HG03565 (cell line): Measurements from ENCODE around the gene FAM222A.

Experiments
- ATAC-seq: cut with Tn5 transposase; IDR thresholded peaks from one replicate; pipeline ENCODE4 v1.9.1; 2021; ENCODE audit warnings: mild to moderate bottlenecking, moderate library complexity; ENCODE audit not compliant: unreplicated experiment

Gene FAM222A

GRCh38 chr12:109793826-109794501 lies 80.3 kb downstream of the FAM222A start:
- no peak for ATAC-seq

DNA sequence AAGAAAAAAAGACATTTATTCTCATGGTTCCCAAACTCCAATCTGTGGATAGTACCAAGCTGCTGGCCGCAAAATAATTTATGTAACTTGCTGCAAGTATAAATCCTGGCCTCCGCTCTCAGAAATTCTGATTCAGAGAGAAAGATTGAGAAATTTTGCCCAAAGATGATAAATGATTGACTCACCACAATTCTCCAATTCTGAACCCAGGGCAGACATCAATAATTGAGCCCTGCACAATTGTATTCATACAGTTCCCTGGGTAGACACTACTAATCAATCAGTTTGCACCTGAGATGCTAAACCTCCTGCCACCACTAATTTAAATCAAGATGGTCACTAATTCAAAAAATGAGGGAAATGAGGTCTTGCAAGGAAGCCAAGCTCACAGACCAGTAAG lies 81.4 kb downstream of the FAM222A start:
- no peak for ATAC-seq

DNA sequence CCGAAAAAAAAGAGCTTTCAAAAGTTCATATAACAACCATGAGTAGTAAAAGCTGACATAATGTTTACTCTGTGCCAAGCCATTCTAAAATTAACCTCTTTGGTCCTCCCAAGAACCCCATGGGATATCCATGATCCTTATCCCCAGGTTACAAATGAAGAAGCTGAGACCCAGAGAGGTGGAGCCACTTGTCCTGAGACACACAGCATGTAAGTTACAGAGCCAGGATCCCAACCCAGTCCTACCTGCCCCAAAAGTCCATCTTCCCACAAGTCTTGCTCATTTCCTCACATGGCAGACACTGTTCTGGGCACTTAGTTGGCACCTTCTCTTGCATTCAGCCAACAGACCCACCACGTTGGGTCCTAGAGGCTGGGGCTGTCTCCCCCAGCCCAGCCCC lies 82.4 kb downstream of the FAM222A start:
- ATAC-seq, result no peak

DNA sequence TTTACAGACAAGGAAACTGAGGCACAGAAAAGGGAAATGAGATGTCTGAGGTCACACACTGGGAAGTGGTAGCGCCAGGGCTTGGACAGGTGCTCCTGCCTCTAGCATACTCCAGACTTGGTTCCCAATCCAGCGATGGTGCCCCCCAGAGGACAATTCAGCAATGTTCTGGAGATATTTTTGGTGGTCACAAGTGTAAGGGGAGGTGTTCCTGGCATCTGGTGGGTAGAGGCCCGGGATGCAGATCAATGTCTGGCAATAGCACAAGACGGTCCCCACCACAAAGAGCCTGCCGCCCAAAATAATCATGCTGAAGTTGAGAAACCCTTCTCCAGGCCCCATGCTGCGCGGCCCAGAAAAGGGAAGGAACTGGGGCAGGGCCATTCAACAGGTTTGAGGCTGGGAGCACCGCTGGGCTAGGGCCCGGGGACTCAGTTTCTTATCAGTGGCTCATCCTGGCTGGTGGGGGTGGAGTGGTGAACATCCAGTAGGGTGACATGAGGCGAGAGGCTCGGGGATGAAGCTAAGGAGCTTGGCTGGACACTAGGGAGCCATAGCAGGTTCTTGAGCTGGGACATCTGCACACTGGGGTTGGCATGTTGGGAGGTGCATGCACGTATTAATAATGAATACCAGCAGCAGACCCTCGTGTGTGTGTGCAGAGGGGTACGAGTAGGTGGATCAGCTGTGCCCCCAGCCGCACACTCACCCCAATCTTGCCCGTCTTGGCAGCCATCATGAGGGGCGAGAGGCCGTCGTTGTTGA lies 84.5 kb downstream of the FAM222A start:
- ATAC-seq, result no peak

DNA sequence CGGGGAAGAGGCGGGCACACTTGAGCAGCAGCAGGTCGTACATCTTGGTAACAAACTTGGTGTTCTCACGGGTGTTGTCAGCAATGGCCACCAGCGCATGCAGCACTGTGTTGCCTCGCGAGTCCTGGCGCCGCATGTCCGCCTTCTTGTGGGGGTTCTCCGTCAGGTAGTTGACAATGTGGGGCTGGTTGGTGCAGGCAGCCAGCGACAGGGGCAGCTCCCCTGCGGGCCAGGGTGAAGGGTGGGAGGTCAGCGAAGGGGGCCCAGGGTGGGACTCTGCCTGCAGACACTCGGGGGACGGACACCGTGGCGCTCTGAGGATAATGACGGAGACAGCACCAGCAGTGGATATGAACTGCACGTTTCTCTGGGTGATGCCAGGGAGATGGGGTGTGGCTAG lies 85.1 kb downstream of the FAM222A start:
- no peak for ATAC-seq

- no peak for ATAC-seq
Observed at GRCh38 chr12:109800536-109800935, 86.9 kb downstream of the FAM222A start.

DNA sequence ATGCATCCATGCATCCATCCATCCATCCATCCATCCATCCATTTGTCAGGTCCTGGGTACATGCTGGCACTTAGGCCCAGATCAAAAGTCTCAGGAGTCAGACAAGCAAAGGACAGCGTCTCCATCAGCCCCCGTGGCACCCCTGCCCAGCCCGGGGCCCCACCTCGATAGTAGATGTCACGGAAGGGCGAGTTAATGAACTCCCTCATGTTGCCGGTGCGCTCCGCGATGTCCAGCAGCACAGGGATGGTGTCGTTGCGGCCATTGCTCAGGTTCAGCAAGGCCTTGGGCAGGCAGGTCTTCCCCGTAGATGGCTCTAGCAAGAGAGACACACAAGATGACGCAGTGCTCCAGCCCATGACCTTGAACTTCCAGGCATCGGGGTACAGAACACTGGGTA lies 89.2 kb downstream of the FAM222A start:
- no peak for ATAC-seq

DNA sequence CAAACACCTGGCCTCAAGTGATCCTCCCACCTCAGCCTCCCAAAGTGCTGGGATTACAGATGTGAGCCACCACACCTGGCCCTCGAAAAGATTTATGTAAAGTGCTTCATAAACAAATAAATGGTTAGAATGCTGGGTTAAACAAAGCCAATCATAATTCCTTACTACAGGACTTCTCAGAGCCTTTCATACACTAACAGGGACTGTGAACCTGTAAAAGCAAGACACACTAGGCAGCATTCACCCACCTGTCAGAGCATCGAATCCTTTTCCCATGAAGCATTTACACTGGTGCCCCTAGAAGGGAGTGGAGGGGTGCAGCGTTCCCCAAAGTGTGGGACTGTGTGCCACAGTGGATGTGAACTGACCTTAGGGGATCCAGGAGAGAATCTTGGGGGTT lies 90.1 kb downstream of the FAM222A start:
- no peak for ATAC-seq

DNA sequence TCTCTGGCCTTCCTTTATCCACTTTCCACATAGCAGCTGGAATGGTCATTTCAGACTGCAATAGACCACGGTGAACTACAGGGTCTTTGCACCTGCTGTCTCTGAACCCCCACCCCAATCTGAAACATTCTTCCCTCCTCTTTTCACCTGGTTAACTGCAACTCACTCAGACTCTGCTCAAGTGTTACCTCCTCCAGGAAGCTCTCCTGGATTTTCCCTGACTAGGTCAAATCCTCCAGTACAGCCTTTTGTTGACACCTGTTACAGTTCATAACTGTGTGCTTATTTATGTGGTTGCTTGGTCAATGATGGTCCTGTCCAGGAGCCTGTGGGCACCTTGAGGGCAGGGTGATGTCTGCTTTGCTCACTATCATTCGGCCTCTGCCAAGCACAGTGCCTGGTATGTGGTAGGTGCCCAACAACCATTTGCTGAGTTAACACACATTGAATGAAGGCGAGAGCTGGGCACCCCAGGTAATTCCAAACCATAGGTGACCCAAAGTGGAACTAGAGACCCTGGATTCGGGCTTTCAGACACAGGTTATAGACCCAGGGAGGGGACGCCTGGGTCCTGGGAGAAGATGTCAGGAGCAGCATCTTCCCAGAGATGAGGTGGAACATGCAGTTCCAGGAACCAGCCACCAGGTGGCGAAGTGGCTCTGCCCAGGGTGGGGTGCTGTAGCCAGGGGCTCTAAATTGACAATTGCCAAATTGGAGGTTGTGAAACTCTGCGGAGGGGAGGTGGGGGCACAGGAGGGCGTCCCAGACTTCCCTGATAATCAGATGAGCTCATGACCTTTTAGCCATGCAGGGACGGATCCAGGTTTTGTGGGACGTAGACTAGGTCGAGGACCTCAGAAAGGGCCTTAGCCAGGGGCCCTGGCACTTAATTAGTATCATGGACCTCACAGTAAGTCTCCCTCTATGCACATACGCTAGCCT lies 91.5 kb downstream of the FAM222A start:
- no peak for ATAC-seq

- no peak for ATAC-seq
Observed at GRCh38 chr12:109807954-109808643, 94.5 kb downstream of the FAM222A start.

DNA sequence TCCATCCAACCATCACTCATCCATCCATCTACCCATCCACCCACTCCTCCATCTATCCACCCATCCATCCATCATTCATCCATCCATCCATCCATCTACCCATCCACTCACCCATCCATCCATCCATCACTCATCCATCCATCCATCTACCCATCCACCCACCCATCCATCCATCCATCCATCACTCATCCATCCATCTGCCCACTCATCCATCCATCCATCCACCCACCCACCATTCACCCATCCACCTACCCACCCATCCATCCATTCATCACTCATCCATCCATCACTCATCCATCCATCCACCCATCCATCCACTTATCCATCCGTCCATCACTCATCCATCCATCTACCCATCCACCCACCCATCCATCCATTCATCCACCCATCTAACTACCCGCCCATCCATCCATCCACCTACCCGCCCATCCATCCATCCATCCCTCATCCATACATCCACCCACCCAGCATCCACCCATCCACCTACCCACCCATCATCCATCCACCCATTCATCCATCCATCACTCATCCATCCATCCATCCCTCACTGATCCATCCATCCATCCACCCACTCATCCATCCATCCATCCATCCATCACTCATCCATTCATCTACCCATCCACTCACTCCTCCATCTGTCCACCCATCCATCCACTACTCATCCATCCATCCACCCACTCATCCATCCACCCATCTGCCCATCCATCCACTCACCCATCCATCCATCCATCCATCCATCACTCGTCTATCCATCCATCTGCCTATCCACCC lies 95.4 kb downstream of the FAM222A start:
- no peak for ATAC-seq

- ATAC-seq, result no peak
Observed at GRCh38 chr12:109810954-109811623, 97.5 kb downstream of the FAM222A start.

GRCh38 chr12:109811624-109811995 lies 98.0 kb downstream of the FAM222A start:
- no peak for ATAC-seq

DNA sequence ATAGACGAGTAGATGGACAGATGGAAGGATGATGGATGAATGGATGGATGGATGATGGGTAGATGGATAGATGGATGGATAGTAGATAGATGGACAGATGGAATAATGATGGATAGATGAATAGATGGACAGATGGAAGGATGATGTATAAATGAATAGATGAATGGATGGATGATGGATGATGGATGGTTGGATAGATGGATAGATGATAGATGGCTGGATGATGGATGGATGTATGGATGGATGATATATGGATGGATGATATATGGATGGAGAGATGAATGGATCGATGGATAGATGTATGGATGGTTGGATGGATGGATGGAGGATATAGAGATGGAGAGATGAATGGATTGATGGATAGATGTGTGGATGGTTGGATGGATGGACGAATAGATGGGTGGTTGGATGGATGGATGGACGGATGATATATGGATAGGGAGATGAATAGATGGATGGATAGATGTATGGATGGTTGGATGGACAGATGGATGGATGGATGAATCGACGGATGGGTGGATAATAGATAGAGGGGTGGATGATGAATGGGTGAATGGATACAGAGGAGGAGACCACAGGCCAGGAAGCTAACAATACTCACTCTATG lies 100.3 kb downstream of the FAM222A start:
- no peak for ATAC-seq

- no peak for ATAC-seq
Observed at GRCh38 chr12:109814600-109815150, 101.0 kb downstream of the FAM222A start.

DNA sequence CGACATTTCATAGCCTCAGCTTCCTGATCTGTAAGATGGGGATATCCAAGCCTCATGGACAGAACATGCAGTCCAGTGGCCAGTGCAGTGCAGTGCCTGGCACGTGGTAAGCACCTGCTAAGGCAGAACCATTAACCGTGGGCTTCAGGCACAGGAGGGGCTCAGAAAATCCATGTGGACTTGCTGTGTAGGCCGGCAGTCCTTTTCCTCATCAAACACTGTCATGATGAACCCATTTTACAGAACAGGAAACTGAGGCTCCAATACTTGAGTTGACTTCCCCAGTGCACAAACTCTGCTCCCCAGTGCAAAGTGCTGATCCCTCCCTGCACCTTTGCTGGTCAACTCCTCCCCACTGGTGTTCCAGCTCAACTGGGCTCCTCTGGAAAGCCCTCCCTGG lies 101.6 kb downstream of the FAM222A start:
- ATAC-seq, result no peak

- no peak for ATAC-seq
Observed at GRCh38 chr12:109815757-109816617, 102.4 kb downstream of the FAM222A start.

- no peak for ATAC-seq
Observed at GRCh38 chr12:109816870-109817269, 103.2 kb downstream of the FAM222A start.
